Measurements from ENCODE around the gene AIRE.

AIRE gene

GRCh38 chr21:44293551-44294231 is 8.0 kb downstream of the AIRE start:
- Histone ChIP-seq H3K9me2 (replicated peaks; ENCODE audit: insufficient read depth, low read length) (no peaks in the 10 kb centered on the region), H3K27me3 (ENCODE audit: low read length) (no peaks in the 10 kb centered on the region), H3K9me3 (ENCODE audit: insufficient read depth, low read length) (no peaks in the 10 kb centered on the region), H3K9ac (ENCODE audit: low read length) (no peak overlapping the region), H3K4me2 (ENCODE audit: low read depth, low read length, poor library complexity, severe bottlenecking) (no peak overlapping the region), H4K20me1 (ENCODE audit: low read depth, low read length) (no peaks in the 10 kb centered on the region), H3K36me3 (ENCODE audit: low read length) (no peaks in the 10 kb centered on the region), H3K79me2 (ENCODE audit: insufficient read depth, low read length) (no peaks in the 10 kb centered on the region), H3K4me3 (ENCODE audit: insufficient read depth, low read length, poor library complexity, severe bottlenecking) (no peak overlapping the region), H2AFZ (ENCODE audit: low read depth, low read length, severe bottlenecking) (no peak overlapping the region), H3K27ac (ENCODE audit: low read depth, low read length) (no peak overlapping the region), H3F3A (ENCODE audit: insufficient read depth) (no peaks in the 10 kb centered on the region)
- TF ChIP-seq EZH2phosphoT487 (conservative IDR thresholded peaks at IDR 0.05; ENCODE audit: low read length) (no peak), CTCF (IDR thresholded peaks at IDR 0.05; ENCODE audit: insufficient read depth, low read length, poor library complexity, severe bottlenecking) (no peak)

GRCh38 chr21:44294391-44295162 is 8.9 kb downstream of the AIRE start:
- H2AFZ ChIP-seq (ENCODE audit: low read depth, low read length, severe bottlenecking), result no peak overlapping the region

GRCh38 chr21:44295163-44295573 is 9.5 kb downstream of the AIRE start:
- Histone ChIP-seq H3K9ac (ENCODE audit: low read length) (no peak overlapping the region), H2AFZ (ENCODE audit: low read depth, low read length, severe bottlenecking) (no peak overlapping the region), H3K4me2 (ENCODE audit: low read depth, low read length, poor library complexity, severe bottlenecking) (no peak overlapping the region)

More at GRCh38 chr21:44294391-44295162, 8.9 kb downstream of the AIRE start:
- no peak overlapping the region for H3K9ac ChIP-seq (ENCODE audit: low read length)
- no peak overlapping the region for H3K4me2 ChIP-seq (ENCODE audit: low read depth, low read length, poor library complexity, severe bottlenecking)
- H3F3A ChIP-seq (ENCODE audit: insufficient read depth), result peaks cover 6% of the 10 kb centered on the region
- H4K20me1 ChIP-seq (ENCODE audit: low read depth, low read length), result no peaks in the 10 kb centered on the region
- H3K79me2 ChIP-seq (ENCODE audit: insufficient read depth, low read length), result no peaks in the 10 kb centered on the region
- no peaks in the 10 kb centered on the region for H3K9me2 ChIP-seq (replicated peaks; ENCODE audit: insufficient read depth, low read length)
- no peaks in the 10 kb centered on the region for H3K36me3 ChIP-seq (ENCODE audit: low read length)
- no peaks in the 10 kb centered on the region for H3K27me3 ChIP-seq (ENCODE audit: low read length)
- no peak for TF ChIP-seq CTCF (IDR thresholded peaks at IDR 0.05; ENCODE audit: insufficient read depth, low read length, poor library complexity, severe bottlenecking)
- TF ChIP-seq EZH2phosphoT487 (conservative IDR thresholded peaks at IDR 0.05; ENCODE audit: low read length), result no peak
- H3K9me3 ChIP-seq (ENCODE audit: insufficient read depth, low read length), result no peaks in the 10 kb centered on the region
- H3K27ac ChIP-seq (ENCODE audit: low read depth, low read length), result no peak overlapping the region
- H3K4me3 ChIP-seq (ENCODE audit: insufficient read depth, low read length, poor library complexity, severe bottlenecking), result no peak overlapping the region

More at GRCh38 chr21:44295163-44295573, 9.5 kb downstream of the AIRE start:
- Histone ChIP-seq H4K20me1 (ENCODE audit: low read depth, low read length) (no peaks in the 10 kb centered on the region), H3K27me3 (ENCODE audit: low read length) (no peaks in the 10 kb centered on the region), H3K36me3 (ENCODE audit: low read length) (no peaks in the 10 kb centered on the region), H3F3A (ENCODE audit: insufficient read depth) (peaks cover 6% of the 10 kb centered on the region), H3K4me3 (ENCODE audit: insufficient read depth, low read length, poor library complexity, severe bottlenecking) (no peak overlapping the region), H3K79me2 (ENCODE audit: insufficient read depth, low read length) (no peaks in the 10 kb centered on the region), H3K9me2 (replicated peaks; ENCODE audit: insufficient read depth, low read length) (no peaks in the 10 kb centered on the region), H3K27ac (ENCODE audit: low read depth, low read length) (no peak overlapping the region), H3K9me3 (ENCODE audit: insufficient read depth, low read length) (no peaks in the 10 kb centered on the region)
- no peak for TF ChIP-seq CTCF (IDR thresholded peaks at IDR 0.05; ENCODE audit: insufficient read depth, low read length, poor library complexity, severe bottlenecking)
- no peak for TF ChIP-seq EZH2phosphoT487 (conservative IDR thresholded peaks at IDR 0.05; ENCODE audit: low read length)

Measured in SU-DHL-6 (cell line).